ENCODE measurements around the gene CYP46A1. TPM values are rescaled to one million over a fixed set of nuclear protein-coding genes. Genes with fewer than 3 reads are reported as not detected.
"Not testable (repeated sequence)": the region's sequence is repeated elsewhere in the genome, so short reads cannot be mapped to it uniquely, and the experiment has no call there.

The CYP46A1 gene
- total RNA-seq, 4 donors from 2014 or later: 0.13 to 2.5 TPM; not detected in 2

- Histone ChIP-seq H3K4me1 (peaks cover 0 to 17% (median 1%) of the 10 kb centered on the region in 4 donors), H3K36me3 (no peaks in the 10 kb centered on the region), H3K9me3 (no peaks in the 10 kb centered on the region), H3K27me3 (no peaks in the 10 kb centered on the region), H3K27ac (peak overlapping the region in 1 of 4 donors; percentile 47), H3K4me3 (no peak overlapping the region)
- TF ChIP-seq CTCF (IDR thresholded peaks at IDR 0.05) (no peak), POLR2A (IDR thresholded peaks at IDR 0.05) (no peak)
- DNase-seq: peak in 1 of 3 donors; percentile 1
Observed at GRCh38 chr14:99760817-99761216, 76.7 kb downstream of the CYP46A1 start.

- H3K36me3 ChIP-seq, H3K4me3 ChIP-seq, H3K27ac ChIP-seq, DNase-seq, H3K27me3 ChIP-seq, H3K9me3 ChIP-seq: not testable (repeated sequence)
- H3K4me1 ChIP-seq: peaks cover 0 to 13% (median 0%) of the 10 kb centered on the region in 4 donors
Observed at GRCh38 chr14:99762911-99763310, 78.8 kb downstream of the CYP46A1 start.

GRCh38 chr14:99763527-99764221 is 79.6 kb downstream of the CYP46A1 start:
- H3K9me3 ChIP-seq: no peaks in the 10 kb centered on the region
- DNase-seq: no peak
- peaks cover 0 to 8% (median 0%) of the 10 kb centered on the region in 4 donors for H3K4me1 ChIP-seq
- no peak overlapping the region for H3K4me3 ChIP-seq
- no peak overlapping the region for H3K27ac ChIP-seq
- no peaks in the 10 kb centered on the region for H3K27me3 ChIP-seq
- no peak for TF ChIP-seq POLR2A (IDR thresholded peaks at IDR 0.05)
- no peak for TF ChIP-seq CTCF (IDR thresholded peaks at IDR 0.05)
- no peaks in the 10 kb centered on the region for H3K36me3 ChIP-seq

GRCh38 chr14:99764222-99764706 is 80.2 kb downstream of the CYP46A1 start:
- DNase-seq: no peak
- Histone ChIP-seq H3K36me3 (no peaks in the 10 kb centered on the region), H3K27me3 (no peaks in the 10 kb centered on the region), H3K4me1 (peaks cover 0 to 5% (median 0%) of the 10 kb centered on the region in 4 donors), H3K4me3 (no peak overlapping the region), H3K9me3 (no peaks in the 10 kb centered on the region), H3K27ac (no peak overlapping the region)
- no peak for TF ChIP-seq CTCF (IDR thresholded peaks at IDR 0.05)
- TF ChIP-seq POLR2A (IDR thresholded peaks at IDR 0.05): no peak

- no peaks in the 10 kb centered on the region for H3K36me3 ChIP-seq
- no peaks in the 10 kb centered on the region for H3K9me3 ChIP-seq
- peak overlapping the region in 1 of 4 donors; percentile 77 for H3K27ac ChIP-seq
- TF ChIP-seq CTCF (IDR thresholded peaks at IDR 0.05): no peak
- TF ChIP-seq POLR2A (IDR thresholded peaks at IDR 0.05): no peak
- H3K4me3 ChIP-seq: no peak overlapping the region
- H3K27me3 ChIP-seq: no peaks in the 10 kb centered on the region
- peaks cover 0 to 5% (median 0%) of the 10 kb centered on the region in 4 donors for H3K4me1 ChIP-seq
- peak in 1 of 3 donors; percentile 32 for DNase-seq
Observed at GRCh38 chr14:99768381-99768780, 84.3 kb downstream of the CYP46A1 start.

- H3K4me3 ChIP-seq: no peak overlapping the region
- TF ChIP-seq CTCF (IDR thresholded peaks at IDR 0.05) (no peak), POLR2A (IDR thresholded peaks at IDR 0.05) (no peak)
- H3K27ac ChIP-seq: no peak overlapping the region
- no peaks in the 10 kb centered on the region for H3K27me3 ChIP-seq
- H3K36me3 ChIP-seq: no peaks in the 10 kb centered on the region
- peaks cover 0 to 5% (median 0%) of the 10 kb centered on the region in 4 donors for H3K4me1 ChIP-seq
- DNase-seq: peak in 1 of 3 donors; percentile 26
- H3K9me3 ChIP-seq: no peaks in the 10 kb centered on the region
Observed at GRCh38 chr14:99769123-99769522, 85.0 kb downstream of the CYP46A1 start.

All from Peyer's patch (tissue), 4 donors.